Upper lobe of left lung (tissue), 6 donors: ENCODE measurements around the gene ACTL10. TPM values are rescaled to one million over a fixed set of nuclear protein-coding genes. Genes with fewer than 3 reads are reported as not detected.

Experiments
- ATAC-seq, 2 donors: fragments of 200-7000 bp; cut with Tn5 transposase; one replicate each; pipeline ENCODE4 v1.9.1; 2022; ENCODE audit warnings: mild to moderate bottlenecking in 2 of 2, moderate library complexity in 2 of 2; ENCODE audit not compliant: low FRiP score in 2 of 2
- DNase-seq, 2 donors: peaks; one replicate each; pipeline ENCODE4 v3.0.0-alpha.2; 2019 to 2020
- H3K27ac ChIP-seq, 4 donors: fragments of 200-600 bp; sonication (generic); one replicate each; pipeline ENCODE4 v1.5.1; 2016 to 2019
- H3K27me3 ChIP-seq, 4 donors: fragments of 200-600 bp; sonication (generic); one replicate each; pipeline ENCODE4 v1.5.1; 2017 to 2019
- H3K36me3 ChIP-seq, 4 donors: fragments of 200-600 bp; sonication (generic); one replicate each; pipeline ENCODE4 v1.5.1; 2016 to 2019
- H3K4me1 ChIP-seq, 4 donors: fragments of 200-600 bp; sonication (generic); one replicate each; pipeline ENCODE4 v1.5.1; 2018 to 2019
- H3K4me3 ChIP-seq, 4 donors: fragments of 200-600 bp; sonication (generic); one replicate each; pipeline ENCODE4 v1.5.1; 2017 to 2019; ENCODE audit warnings: mild to moderate bottlenecking in 2 of 4, moderate library complexity in 1 of 4
- H3K9me3 ChIP-seq, 4 donors: fragments of 200-600 bp; sonication (generic); one replicate each; pipeline ENCODE4 v1.5.1; 2018 to 2019
- EP300 ChIP-seq, 4 donors: sonication (generic); formaldehyde crosslinking; IDR thresholded peaks; one replicate each; pipeline ENCODE4 v1.5.1; 2017; ENCODE audit warnings: antibody characterized with exemption in 4 of 4, control low read depth in 2 of 4
- POLR2A ChIP-seq, 4 donors: fragments of 450-650 bp; IDR thresholded peaks; one replicate each; pipeline ENCODE4 v1.5.1; 2016 to 2017; ENCODE audit warnings: antibody characterized with exemption in 4 of 4, mild to moderate bottlenecking in 2 of 4
- POLR2AphosphoS5 ChIP-seq, 2 donors: sonication (generic); formaldehyde crosslinking; IDR thresholded peaks; one replicate each; pipeline ENCODE4 v1.5.1; 2017; ENCODE audit warnings: antibody characterized with exemption in 2 of 2
- WGBS, 2 donors: methylation state at CpG; one replicate each; pipeline ENCODE4 v1.1.5; 2017 to 2018; 5-methylcytosine and 5-hydroxymethylcytosine counted together
- total RNA-seq, 6 donors: library from RNA; depleted of rRNA in 4 of 6; stranded (reverse); fragments of >200 nt in 4 of 6; gene quantifications; one replicate each; pipeline versions ENCODE4 v1.1.0 to v1.2.1, GENCODE V29; 2016 to 2021
- TF ChIP-seq, protein P1 (sequence below), 6 experiments: fragments of 450-650 bp in 4 of 6; fragments of 200-600 bp in 2 of 6; sonication (generic) in 2 of 6; IDR thresholded peaks; one replicate each; pipeline ENCODE4 v1.5.1; 2016 to 2019; ENCODE audit warnings: antibody characterized with exemption in 6 of 6
- donor health status: DM: no; HTN: no; CAD: no; lungs with moderate emphysema.
- donor health status: DM: no; HTN: yes; CAD: no; lungs with severe emphysema.

Gene ACTL10
- total RNA-seq = 1 to 10 TPM in 5 of 6 donors, not detected in 1; 1.7 to 3.8 (median 2.1) TPM

DNA sequence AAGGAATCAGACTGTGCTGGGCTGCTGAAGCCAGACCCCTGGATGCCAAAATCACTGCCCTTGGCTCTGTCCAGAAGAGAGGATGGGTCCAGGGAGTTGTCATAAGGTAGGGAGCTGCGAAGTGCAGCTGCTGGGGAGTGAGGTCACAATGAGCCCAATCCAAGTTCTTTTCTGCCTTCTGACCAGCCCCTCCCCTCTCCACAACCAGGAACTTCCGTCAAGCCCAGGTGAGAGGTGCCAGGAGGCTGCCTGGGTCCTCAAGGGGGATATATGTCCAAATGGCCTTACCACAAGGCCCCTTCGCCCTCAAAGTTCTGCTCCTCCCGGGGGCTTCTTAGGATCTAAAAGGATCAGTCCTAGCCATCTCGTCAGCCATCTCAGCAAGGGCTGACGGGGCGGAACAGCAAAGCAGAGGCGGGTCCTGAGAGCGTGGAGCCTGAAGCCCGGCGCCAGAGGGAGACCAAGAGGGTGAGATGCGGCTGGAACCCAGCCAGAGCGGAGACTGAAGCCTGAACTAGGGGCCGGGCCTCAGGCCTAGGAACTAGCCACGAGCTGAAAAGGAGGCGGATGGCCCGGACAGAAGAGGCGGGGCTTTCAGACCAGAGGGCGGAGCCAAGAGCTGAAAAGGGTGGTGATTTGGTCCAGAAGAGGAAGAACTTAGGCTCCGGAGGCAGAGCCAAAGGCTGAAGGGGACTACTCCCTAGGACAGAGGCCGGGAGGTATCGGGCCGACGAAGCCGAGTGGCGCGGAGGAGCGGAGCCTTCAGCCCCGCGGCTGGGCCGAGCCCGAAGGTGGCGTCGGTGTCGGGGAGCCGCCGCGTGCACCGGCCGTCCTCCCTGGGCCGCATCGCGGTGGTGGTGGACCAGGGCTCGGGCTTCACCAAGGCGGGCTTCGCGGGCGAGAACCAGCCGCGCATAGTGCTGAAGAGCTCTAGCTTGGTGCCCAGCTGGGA is at the start of gene ACTL10:
Gene ACTL10 (plus strand): TSS at position 651 of the 952 bp plus-strand sequence. CDS start 555 bp downstream, outside the sequence.
- peak; percentile 90 to 93 for ATAC-seq
- no peaks in the 10 kb centered on the region for H3K27me3 ChIP-seq
- H3K4me1 ChIP-seq = peaks cover 31 to 58% (median 47%) of the 10 kb centered on the region in 4 donors
- peak; percentile 92 to 99 for DNase-seq
- TF ChIP-seq POLR2A (IDR thresholded peaks at IDR 0.05) (peak in 3 of 4 donors; percentile 44 to 92 (median 91)), EP300 (IDR thresholded peaks at IDR 0.05) (no peak), POLR2AphosphoS5 (IDR thresholded peaks at IDR 0.05) (peak; percentile 7 to 79)
- TF ChIP-seq, protein P1, sequence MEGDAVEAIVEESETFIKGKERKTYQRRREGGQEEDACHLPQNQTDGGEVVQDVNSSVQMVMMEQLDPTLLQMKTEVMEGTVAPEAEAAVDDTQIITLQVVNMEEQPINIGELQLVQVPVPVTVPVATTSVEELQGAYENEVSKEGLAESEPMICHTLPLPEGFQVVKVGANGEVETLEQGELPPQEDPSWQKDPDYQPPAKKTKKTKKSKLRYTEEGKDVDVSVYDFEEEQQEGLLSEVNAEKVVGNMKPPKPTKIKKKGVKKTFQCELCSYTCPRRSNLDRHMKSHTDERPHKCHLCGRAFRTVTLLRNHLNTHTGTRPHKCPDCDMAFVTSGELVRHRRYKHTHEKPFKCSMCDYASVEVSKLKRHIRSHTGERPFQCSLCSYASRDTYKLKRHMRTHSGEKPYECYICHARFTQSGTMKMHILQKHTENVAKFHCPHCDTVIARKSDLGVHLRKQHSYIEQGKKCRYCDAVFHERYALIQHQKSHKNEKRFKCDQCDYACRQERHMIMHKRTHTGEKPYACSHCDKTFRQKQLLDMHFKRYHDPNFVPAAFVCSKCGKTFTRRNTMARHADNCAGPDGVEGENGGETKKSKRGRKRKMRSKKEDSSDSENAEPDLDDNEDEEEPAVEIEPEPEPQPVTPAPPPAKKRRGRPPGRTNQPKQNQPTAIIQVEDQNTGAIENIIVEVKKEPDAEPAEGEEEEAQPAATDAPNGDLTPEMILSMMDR (IDR thresholded peaks at IDR 0.05) = peak in 3 of 6 experiments; percentile 28 to 50 (median 42)
- no peaks in the 10 kb centered on the region for H3K36me3 ChIP-seq
- H3K9me3 ChIP-seq = no peaks in the 10 kb centered on the region
- peak within 1 kb of the TSS; percentile 18 to 78 (median 61) for H3K4me3 ChIP-seq
- WGBS, 2 donors = 3 to 18% methylated on average over 26 to 40 of the region's 50 CpGs
- peak within 1 kb of the TSS; percentile 76 to 92 (median 88) for H3K27ac ChIP-seq

- WGBS, 2 donors = 89 to 97% methylated on average over 4 of the region's 4 CpGs
- H3K9me3 ChIP-seq = no peaks in the 10 kb centered on the region
- H3K27ac ChIP-seq = no peak overlapping the region
- H3K36me3 ChIP-seq = peaks cover 0 to 35% (median 27%) of the 10 kb centered on the region in 4 donors
- no peak for ATAC-seq
- DNase-seq = no peak
- no peak for TF ChIP-seq POLR2A (IDR thresholded peaks at IDR 0.05)
- TF ChIP-seq POLR2AphosphoS5 (IDR thresholded peaks at IDR 0.05) = no peak
- no peak for TF ChIP-seq EP300 (IDR thresholded peaks at IDR 0.05)
- TF ChIP-seq, protein P1 (IDR thresholded peaks at IDR 0.05) = no peak
- H3K4me1 ChIP-seq = no peaks in the 10 kb centered on the region
- H3K27me3 ChIP-seq = no peaks in the 10 kb centered on the region
- H3K4me3 ChIP-seq = no peak overlapping the region
Observed at GRCh38 chr20:33621717-33622400, 44.9 kb upstream of the ACTL10 start.

GRCh38 chr20:33622705-33623365 is 43.9 kb upstream of the ACTL10 start:
- H3K27ac ChIP-seq = no peak overlapping the region
- no peaks in the 10 kb centered on the region for H3K9me3 ChIP-seq
- no peaks in the 10 kb centered on the region for H3K4me1 ChIP-seq
- no peaks in the 10 kb centered on the region for H3K27me3 ChIP-seq
- 96 to 97% methylated on average over 6 to 10 of the region's 10 CpGs for WGBS, 2 donors
- no peak for DNase-seq
- TF ChIP-seq, protein P1 (IDR thresholded peaks at IDR 0.05) = no peak
- peaks cover 0 to 33% (median 28%) of the 10 kb centered on the region in 4 donors for H3K36me3 ChIP-seq
- no peak for ATAC-seq
- no peak overlapping the region for H3K4me3 ChIP-seq

DNA sequence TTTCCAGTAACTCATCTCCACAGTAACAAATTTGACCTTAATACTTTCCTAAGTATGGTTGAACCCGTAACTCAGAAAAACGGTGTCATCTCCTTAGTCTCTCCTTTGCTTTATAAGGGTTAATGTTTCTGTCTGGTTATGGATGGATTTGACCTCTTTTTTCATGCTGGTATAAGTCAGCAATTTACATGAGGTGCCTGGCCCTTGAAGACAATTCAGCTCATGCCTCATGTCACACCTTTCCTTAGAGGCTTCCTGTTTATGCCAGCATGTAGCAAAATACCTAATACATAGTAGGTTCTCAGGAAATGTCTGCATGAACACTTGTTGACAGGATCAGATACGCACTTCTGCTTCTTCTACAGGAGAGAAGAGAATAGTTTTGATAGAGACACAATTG is 42.3 kb upstream of the ACTL10 start:
- DNase-seq (no peak), ATAC-seq (no peak)
- TF ChIP-seq EP300 (IDR thresholded peaks at IDR 0.05) (no peak), POLR2AphosphoS5 (IDR thresholded peaks at IDR 0.05) (no peak), POLR2A (IDR thresholded peaks at IDR 0.05) (no peak)
- TF ChIP-seq, protein P1 (IDR thresholded peaks at IDR 0.05) = no peak
- Histone ChIP-seq H3K27ac (no peak overlapping the region), H3K4me3 (no peak overlapping the region), H3K4me1 (no peaks in the 10 kb centered on the region), H3K36me3 (peaks cover 4 to 45% (median 36%) of the 10 kb centered on the region in 4 donors), H3K9me3 (no peaks in the 10 kb centered on the region), H3K27me3 (no peaks in the 10 kb centered on the region)
- WGBS, 2 donors = 74 to 80% methylated on average over 3 of the region's 3 CpGs
